ENCODE results near the gene COL23A1. TPM values are rescaled to one million over a fixed set of nuclear protein-coding genes. Genes with fewer than 3 reads are reported as not detected.

The COL23A1 gene
- total RNA-seq, 1 experiment from 2014 or later: not detected

- Mint-ChIP-seq H3K36me3 (ENCODE audit: insufficient read depth, unreplicated experiment) (no peaks in the 10 kb centered on the region), H3K27ac (ENCODE audit: unreplicated experiment) (no peak overlapping the region), H3K27me3 (ENCODE audit: unreplicated experiment) (peaks cover 87% of the 10 kb centered on the region), H3K4me1 (ENCODE audit: low read depth, unreplicated experiment) (no peaks in the 10 kb centered on the region), H3K4me3 (ENCODE audit: low read depth, unreplicated experiment) (no peak overlapping the region), H3K9me3 (ENCODE audit: low read depth, unreplicated experiment) (peaks cover 3% of the 10 kb centered on the region)
- CTCF ChIA-PET: no interaction called here
- TF ChIP-seq CTCF (IDR thresholded peaks at IDR 0.05; ENCODE audit: unreplicated experiment): no peak
- BruUV-seq (replicated peaks): no TSS peak
- intact Hi-C loops (cut with micrococcal nuclease; ENCODE audit: unreplicated experiment): no loop called here
- no peak for DNase-seq
Observed at GRCh38 chr5:178272591-178272990, 317.6 kb downstream of the COL23A1 start.

- intact Hi-C loops (cut with micrococcal nuclease; ENCODE audit: unreplicated experiment): no loop called here
- H3K27ac Mint-ChIP-seq (ENCODE audit: unreplicated experiment): no peak overlapping the region
- no peaks in the 10 kb centered on the region for H3K36me3 Mint-ChIP-seq (ENCODE audit: insufficient read depth, unreplicated experiment)
- no peak overlapping the region for H3K4me3 Mint-ChIP-seq (ENCODE audit: low read depth, unreplicated experiment)
- TF ChIP-seq CTCF (IDR thresholded peaks at IDR 0.05; ENCODE audit: unreplicated experiment): no peak
- DNase-seq: no peak
- peaks cover 80% of the 10 kb centered on the region for H3K27me3 Mint-ChIP-seq (ENCODE audit: unreplicated experiment)
- CTCF ChIA-PET: no interaction called here
- BruUV-seq (replicated peaks): no TSS peak
- H3K4me1 Mint-ChIP-seq (ENCODE audit: low read depth, unreplicated experiment): no peaks in the 10 kb centered on the region
- H3K9me3 Mint-ChIP-seq (ENCODE audit: low read depth, unreplicated experiment): peaks cover 3% of the 10 kb centered on the region
Observed at GRCh38 chr5:178271726-178272479, 318.3 kb downstream of the COL23A1 start.

GRCh38 chr5:178271231-178271630 is 319.0 kb downstream of the COL23A1 start:
- peaks cover 74% of the 10 kb centered on the region for H3K27me3 Mint-ChIP-seq (ENCODE audit: unreplicated experiment)
- no peak overlapping the region for H3K27ac Mint-ChIP-seq (ENCODE audit: unreplicated experiment)
- intact Hi-C loops (cut with micrococcal nuclease; ENCODE audit: unreplicated experiment): no loop called here
- no peak for TF ChIP-seq CTCF (IDR thresholded peaks at IDR 0.05; ENCODE audit: unreplicated experiment)
- DNase-seq: no peak
- H3K36me3 Mint-ChIP-seq (ENCODE audit: insufficient read depth, unreplicated experiment): no peaks in the 10 kb centered on the region
- BruUV-seq (replicated peaks): no TSS peak
- no peak overlapping the region for H3K4me3 Mint-ChIP-seq (ENCODE audit: low read depth, unreplicated experiment)
- H3K9me3 Mint-ChIP-seq (ENCODE audit: low read depth, unreplicated experiment): peaks cover 3% of the 10 kb centered on the region
- H3K4me1 Mint-ChIP-seq (ENCODE audit: low read depth, unreplicated experiment): no peaks in the 10 kb centered on the region
- CTCF ChIA-PET: no interaction called here

GRCh38 chr5:178269499-178269898 is 320.7 kb downstream of the COL23A1 start:
- intact Hi-C loops (cut with micrococcal nuclease; ENCODE audit: unreplicated experiment): no loop called here
- no peak for DNase-seq
- no peak for TF ChIP-seq CTCF (IDR thresholded peaks at IDR 0.05; ENCODE audit: unreplicated experiment)
- H3K36me3 Mint-ChIP-seq (ENCODE audit: insufficient read depth, unreplicated experiment): no peaks in the 10 kb centered on the region
- no peak overlapping the region for H3K27ac Mint-ChIP-seq (ENCODE audit: unreplicated experiment)
- no TSS peak for BruUV-seq (replicated peaks)
- H3K4me1 Mint-ChIP-seq (ENCODE audit: low read depth, unreplicated experiment): no peaks in the 10 kb centered on the region
- no peaks in the 10 kb centered on the region for H3K9me3 Mint-ChIP-seq (ENCODE audit: low read depth, unreplicated experiment)
- CTCF ChIA-PET: no interaction called here
- no peak overlapping the region for H3K4me3 Mint-ChIP-seq (ENCODE audit: low read depth, unreplicated experiment)
- peaks cover 56% of the 10 kb centered on the region for H3K27me3 Mint-ChIP-seq (ENCODE audit: unreplicated experiment)
